GM12864 (cell line): Measurements from ENCODE around the gene TTF2.

ENCODE experiments used
- DNase-seq: peaks from one replicate; pipeline ENCODE4 v3.0.0-alpha.2; 2011; ENCODE audit warnings: low read depth
- H3K4me3 ChIP-seq: 2 replicates; pipeline ENCODE4 v1.5.1; 2011; ENCODE audit warnings: mild to moderate bottlenecking, low read depth, low read length, control low read depth
- TF ChIP-seq, protein P1 (sequence below): IDR thresholded peaks from 2 replicates; pipeline ENCODE4 v1.5.1; 2011; ENCODE audit warnings: low read depth, mild to moderate bottlenecking, moderate library complexity, low read length, control low read depth, inconsistent platforms; ENCODE audit errors: missing control alignments

The TTF2 gene

DNA sequence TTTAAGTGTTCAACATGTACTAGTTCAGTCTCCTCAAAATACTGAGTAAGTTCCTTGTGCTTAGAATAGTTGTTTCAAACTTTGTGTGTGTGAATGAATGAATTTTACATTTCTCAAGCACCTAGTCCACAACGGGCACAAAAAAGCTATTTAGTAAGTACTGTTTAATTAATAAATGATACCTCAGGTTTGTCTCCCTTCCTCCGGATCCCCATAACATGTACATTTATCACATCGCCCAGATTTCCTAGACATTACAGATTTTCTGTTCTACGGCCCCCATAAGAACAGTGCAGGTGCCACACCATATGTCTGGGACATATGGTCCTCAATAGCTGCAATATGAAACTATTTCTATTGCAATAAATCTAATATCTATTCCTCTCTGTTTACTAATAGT, 1.3 kb upstream of the TTF2 start:
- no peak for DNase-seq
- peak overlapping the region; percentile 91 for H3K4me3 ChIP-seq

DNA sequence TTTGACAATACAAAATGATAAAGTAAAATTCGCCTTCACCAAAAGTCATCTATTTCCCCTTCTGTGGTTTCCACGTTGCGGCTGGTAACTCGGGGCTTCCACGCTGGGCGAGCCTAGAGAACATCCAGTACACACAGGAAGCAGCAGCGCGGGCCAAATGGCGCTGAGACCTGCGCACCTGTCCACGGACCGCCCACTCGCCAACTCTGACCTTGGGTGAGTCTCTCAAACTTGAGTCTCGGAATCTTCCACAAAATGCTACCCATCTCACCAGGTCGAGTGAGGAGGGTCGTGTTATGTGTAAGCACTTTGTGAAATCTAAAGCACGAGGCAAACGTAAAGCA, 820 bp upstream of the TTF2 start:
- peak; percentile 61 for DNase-seq
- peak overlapping the region; percentile 91 for H3K4me3 ChIP-seq
- TF ChIP-seq, protein P1, sequence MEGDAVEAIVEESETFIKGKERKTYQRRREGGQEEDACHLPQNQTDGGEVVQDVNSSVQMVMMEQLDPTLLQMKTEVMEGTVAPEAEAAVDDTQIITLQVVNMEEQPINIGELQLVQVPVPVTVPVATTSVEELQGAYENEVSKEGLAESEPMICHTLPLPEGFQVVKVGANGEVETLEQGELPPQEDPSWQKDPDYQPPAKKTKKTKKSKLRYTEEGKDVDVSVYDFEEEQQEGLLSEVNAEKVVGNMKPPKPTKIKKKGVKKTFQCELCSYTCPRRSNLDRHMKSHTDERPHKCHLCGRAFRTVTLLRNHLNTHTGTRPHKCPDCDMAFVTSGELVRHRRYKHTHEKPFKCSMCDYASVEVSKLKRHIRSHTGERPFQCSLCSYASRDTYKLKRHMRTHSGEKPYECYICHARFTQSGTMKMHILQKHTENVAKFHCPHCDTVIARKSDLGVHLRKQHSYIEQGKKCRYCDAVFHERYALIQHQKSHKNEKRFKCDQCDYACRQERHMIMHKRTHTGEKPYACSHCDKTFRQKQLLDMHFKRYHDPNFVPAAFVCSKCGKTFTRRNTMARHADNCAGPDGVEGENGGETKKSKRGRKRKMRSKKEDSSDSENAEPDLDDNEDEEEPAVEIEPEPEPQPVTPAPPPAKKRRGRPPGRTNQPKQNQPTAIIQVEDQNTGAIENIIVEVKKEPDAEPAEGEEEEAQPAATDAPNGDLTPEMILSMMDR = no peak

More for the DNA sequence above, 1.3 kb upstream of the TTF2 start:
- TF ChIP-seq, protein P1 = no peak

DNA sequence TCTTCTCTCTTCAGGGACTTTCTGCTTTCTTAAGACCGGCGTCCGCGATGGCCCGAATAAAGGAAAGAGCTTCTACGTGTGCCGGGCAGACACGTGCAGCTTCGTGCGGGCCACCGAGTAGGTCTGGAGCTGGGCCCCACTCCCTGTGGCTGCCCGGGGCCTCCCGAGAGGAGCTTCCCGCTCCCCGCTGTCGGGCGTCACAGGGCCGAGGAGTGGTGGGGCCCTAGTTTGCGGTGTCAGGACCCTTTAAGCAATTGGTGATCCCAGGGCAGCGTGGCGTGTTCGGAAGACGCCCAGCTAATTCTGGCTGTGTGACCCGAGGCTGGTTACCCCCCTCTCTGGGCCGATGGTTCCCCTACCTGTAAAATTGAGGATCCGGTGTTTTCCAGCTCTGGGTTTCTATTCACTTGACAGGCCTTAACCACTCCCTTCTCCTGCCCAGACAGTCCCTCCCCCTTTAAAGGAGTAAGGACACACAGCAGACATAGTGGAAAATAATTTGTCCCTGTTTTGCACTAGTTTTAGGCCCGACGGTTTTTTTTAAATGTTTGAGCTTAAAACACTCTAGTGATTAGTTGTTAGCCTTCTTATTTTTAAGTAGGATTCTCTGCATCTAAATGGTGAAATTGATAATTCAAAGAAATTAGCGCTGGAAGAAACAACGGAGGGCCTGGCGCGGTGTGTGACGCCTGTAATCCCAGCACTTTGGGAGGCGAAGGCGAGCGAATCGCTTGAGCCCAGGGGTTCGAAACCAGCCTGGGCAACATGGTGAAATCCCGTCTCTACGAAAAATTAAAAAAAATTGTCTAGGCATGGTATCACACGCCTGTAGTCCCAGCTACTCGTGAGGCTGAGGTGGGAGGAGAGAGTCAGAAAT, 553 bp downstream of the TTF2 start:
- TF ChIP-seq, protein P1 = no peak
- peak overlapping the region; percentile 91 for H3K4me3 ChIP-seq
- peak; percentile 33 for DNase-seq

DNA sequence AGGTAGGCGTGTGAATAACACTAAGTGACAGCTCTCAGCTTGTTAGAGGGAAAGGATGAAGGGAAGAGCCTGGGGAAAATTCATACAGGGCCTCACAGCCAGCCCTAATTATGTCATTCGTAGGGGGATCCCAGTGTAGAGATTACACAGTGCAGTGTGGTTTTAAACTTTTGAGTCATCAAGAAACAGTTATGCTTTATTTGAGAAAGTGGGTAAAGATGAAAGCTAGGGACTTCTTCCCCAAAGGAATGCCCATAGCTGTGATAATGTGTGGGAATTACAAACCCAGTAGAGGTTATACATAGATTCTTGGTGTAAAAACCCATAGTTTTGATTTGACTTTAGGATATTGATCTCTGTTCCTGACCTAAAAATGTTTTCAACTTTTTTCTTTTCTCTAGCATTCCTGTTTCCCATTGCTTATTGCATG, 1.9 kb downstream of the TTF2 start:
- peak overlapping the region; percentile 2 for H3K4me3 ChIP-seq
- TF ChIP-seq, protein P1 = no peak
- DNase-seq = peak; percentile 31

DNA sequence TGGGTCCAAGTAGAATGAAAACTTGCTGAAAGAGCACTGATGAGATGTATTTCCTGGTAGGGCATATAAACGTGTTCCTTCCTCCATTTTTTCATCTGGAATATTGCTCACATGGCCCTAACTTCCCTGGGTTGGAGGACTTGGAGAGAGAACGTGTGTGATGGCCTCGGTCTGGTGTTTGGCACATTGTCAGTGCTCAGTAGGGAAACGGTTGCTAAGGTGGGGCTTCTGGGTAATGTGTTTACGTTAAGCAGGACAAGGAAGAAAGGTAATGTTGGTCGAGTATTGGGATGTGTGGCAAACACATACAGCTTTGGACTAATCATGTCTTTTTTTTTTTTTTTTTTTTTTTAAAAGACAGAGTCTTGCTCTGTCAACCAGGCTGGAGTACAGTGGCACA, 6.2 kb downstream of the TTF2 start:
- H3K4me3 ChIP-seq = no peak overlapping the region
- TF ChIP-seq, protein P1 = no peak
- DNase-seq = no peak

DNA sequence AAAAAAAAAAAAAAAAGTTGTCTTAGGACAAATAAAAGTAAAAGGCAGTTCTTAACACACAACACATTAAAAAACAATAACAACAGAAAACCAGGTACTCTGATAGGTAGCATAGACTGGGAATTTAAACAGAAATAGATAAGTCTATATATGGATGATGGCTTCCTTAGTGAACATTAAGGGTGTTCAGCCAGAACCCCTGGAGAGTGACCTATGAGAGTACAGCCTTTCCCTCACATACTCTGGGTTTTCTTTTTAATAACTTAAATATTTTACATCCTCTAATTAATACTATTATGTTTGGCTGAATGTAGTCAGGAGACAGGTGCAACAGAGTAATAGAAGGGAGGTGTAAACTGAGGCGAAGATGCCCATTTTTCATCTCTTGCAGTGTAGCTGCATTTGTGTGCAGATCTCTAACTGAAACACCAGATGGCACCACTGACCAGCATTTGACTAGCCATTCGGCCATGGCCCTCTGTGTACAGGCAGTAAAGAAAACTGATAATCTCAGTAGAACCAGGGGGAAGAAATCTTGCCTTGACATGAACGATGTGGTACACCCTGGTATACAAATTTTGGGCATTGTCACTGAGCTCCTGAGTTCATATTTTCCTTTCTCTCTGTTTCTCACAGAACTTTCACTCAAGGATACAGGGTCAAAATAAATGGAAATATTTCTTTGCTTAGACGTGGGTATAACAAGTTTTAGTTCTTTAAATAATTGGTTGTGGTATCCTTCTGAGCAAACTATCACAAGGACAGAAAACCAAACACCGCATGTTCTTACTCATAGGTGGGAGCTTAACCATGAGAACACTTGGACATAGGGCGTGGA, 7.6 kb downstream of the TTF2 start:
- H3K4me3 ChIP-seq = no peak overlapping the region
- no peak for DNase-seq
- TF ChIP-seq, protein P1 = peak; percentile 66
